Stimulated activated CD4-positive, alpha-beta T cell treated with anti-CD3 and anti-CD28 coated beads, Interleukin-12 subunit alpha, Interleukin-12 subunit beta, amount 100 ng/mL, for 48 hours (primary cell): ENCODE data around the gene EDC3.
"Not testable (repeated sequence)": the region's sequence is repeated elsewhere in the genome, so short reads cannot be mapped to it uniquely, and the experiment has no call there.

ENCODE experiments used
- DNase-seq, 3 donors: peaks; one replicate each; pipeline ENCODE4 v3.0.0-alpha.2; 2020; ENCODE audit warnings: low read depth in 2 of 3, low spot score in 1 of 3

EDC3 gene

GRCh38 chr15:74695597-74696397 is at the start of gene EDC3:
TSS of gene EDC3 (minus strand) at chr15:74696024. CDS start at chr15:74675124, 20,900 bp downstream.
- DNase-seq = peak; percentile 72 to 82 (median 79)

GRCh38 chr15:74742422-74742821 is 46.6 kb upstream of the EDC3 start:
- DNase-seq = no peak

GRCh38 chr15:74738239-74738638 is 42.4 kb upstream of the EDC3 start:
- DNase-seq = not testable (repeated sequence)

- DNase-seq = no peak
These were observed 39.5 kb upstream of the EDC3 start for GRCh38 chr15:74735305-74735704.

- no peak for DNase-seq
These were observed 37.4 kb upstream of the EDC3 start for GRCh38 chr15:74733269-74733668.

GRCh38 chr15:74732846-74733245 is 37.0 kb upstream of the EDC3 start:
- DNase-seq = no peak

- no peak for DNase-seq
These were observed 34.9 kb upstream of the EDC3 start for GRCh38 chr15:74730619-74731316.

GRCh38 chr15:74729372-74729771 is 33.5 kb upstream of the EDC3 start:
- not testable (repeated sequence) for DNase-seq

GRCh38 chr15:74728699-74729098 is 32.9 kb upstream of the EDC3 start:
- not testable (repeated sequence) for DNase-seq

GRCh38 chr15:74727727-74728126 is 31.9 kb upstream of the EDC3 start:
- DNase-seq = no peak

- no peak for DNase-seq
These were observed 30.9 kb upstream of the EDC3 start for GRCh38 chr15:74726774-74727164.

GRCh38 chr15:74725845-74726773 is 30.3 kb upstream of the EDC3 start:
- peak in 2 of 3 donors; percentile 24 to 39 for DNase-seq

GRCh38 chr15:74725225-74725774 is 29.5 kb upstream of the EDC3 start, which contains the start of gene CYP1A1:
TSS of gene CYP1A1 (minus strand) at chr15:74725528. CDS start at chr15:74723097, 2,431 bp downstream.
- DNase-seq = peak in 1 of 3 donors; percentile 20

GRCh38 chr15:74724570-74725224 is 28.9 kb upstream of the EDC3 start:
- DNase-seq = no peak

GRCh38 chr15:74723754-74724334 is 28.0 kb upstream of the EDC3 start:
- no peak for DNase-seq

GRCh38 chr15:74723187-74723586 is 27.4 kb upstream of the EDC3 start:
- no peak for DNase-seq

- DNase-seq = no peak
These were observed 26.8 kb upstream of the EDC3 start for GRCh38 chr15:74722591-74722990.

GRCh38 chr15:74716651-74717050 is 20.8 kb upstream of the EDC3 start:
- DNase-seq = no peak

GRCh38 chr15:74712311-74712710 is 16.5 kb upstream of the EDC3 start:
- no peak for DNase-seq
